Cardiac muscle cell (in vitro differentiated cells and primary cell): ENCODE data around the gene AFM. TPM values are rescaled to one million over a fixed set of nuclear protein-coding genes. Genes with fewer than 3 reads are reported as not detected.

Experiments used
- DNase-seq, 2 donors: peaks; one replicate each; pipeline versions ENCODE4 v3.0.0 to v3.0.0-alpha.2; 2010 to 2017; ENCODE audit warnings: low read depth in 1 of 2, low spot score in 1 of 2
- H3K27ac ChIP-seq: fragments of 200-600 bp; sonication (generic); 2 replicates; pipeline ENCODE4 v1.5.1; 2016
- H3K27me3 ChIP-seq: fragments of 200-600 bp; sonication (generic); 2 replicates; pipeline ENCODE4 v1.6.0; 2016; ENCODE audit warnings: control low read depth
- H3K36me3 ChIP-seq: fragments of 200-600 bp; sonication (generic); 2 replicates; pipeline ENCODE4 v1.5.1; 2016; ENCODE audit warnings: control low read depth
- H3K4me1 ChIP-seq: fragments of 200-600 bp; sonication (generic); 2 replicates; pipeline ENCODE4 v1.8.1; 2017; ENCODE audit warnings: low read depth, mild to moderate bottlenecking, mixed run types
- H3K4me3 ChIP-seq: fragments of 200-600 bp; sonication (generic); 2 replicates; pipeline ENCODE4 v1.5.1; 2016; ENCODE audit warnings: mild to moderate bottlenecking
- H3K9me3 ChIP-seq: fragments of 200-600 bp; sonication (generic); 2 replicates; pipeline ENCODE4 v1.5.1; 2017; ENCODE audit warnings: low read depth, mild to moderate bottlenecking, control low read depth
- polyA plus RNA-seq: library from polyadenylated mRNA; unstranded; fragments of >200 nt; fragmentation: Nextera tagmentation; extraction: Ambion mirVana; gene quantifications from 2 replicates; pipeline ENCODE4 v1.2.1, GENCODE V29; 2016
- total RNA-seq: library from RNA; depleted of rRNA; stranded (reverse); fragments of >200 nt; gene quantifications from 2 replicates; pipeline ENCODE4 v1.2.3, GENCODE V29; 2016
- TF ChIP-seq, protein P1 (sequence below): IDR thresholded peaks from 2 replicates; pipeline ENCODE4 v1.5.1; 2012; ENCODE audit warnings: low read depth, mild to moderate bottlenecking, low read length

The AFM gene
- total and polyA plus RNA-seq, 2 experiments from 2014 or later: 0.06 TPM; not detected in 1

DNA sequence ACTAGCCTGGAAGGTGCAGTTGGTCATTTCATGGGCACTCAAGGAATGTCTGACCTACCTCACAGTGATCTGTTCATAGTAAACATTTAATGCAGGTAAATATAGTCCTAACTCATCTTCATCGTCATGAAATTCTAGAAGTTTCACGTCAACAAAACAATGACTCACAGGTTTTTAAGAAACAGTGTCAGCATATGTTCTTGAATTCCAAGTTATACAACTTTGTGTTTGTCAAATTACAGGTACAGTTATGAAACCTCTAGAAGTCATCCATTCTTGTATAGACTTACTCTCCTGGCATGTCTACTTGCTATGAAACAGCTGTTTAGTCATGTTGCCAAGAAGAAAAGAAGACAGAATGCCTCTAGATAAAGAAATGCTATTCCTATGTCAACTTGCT, 46.6 kb downstream of the AFM start:
- Histone ChIP-seq H3K27me3 (no peaks in the 10 kb centered on the region), H3K9me3 (no peaks in the 10 kb centered on the region), H3K36me3 (no peaks in the 10 kb centered on the region), H3K4me3 (no peak overlapping the region), H3K27ac (no peak overlapping the region), H3K4me1 (no peaks in the 10 kb centered on the region)
- TF ChIP-seq, protein P1, sequence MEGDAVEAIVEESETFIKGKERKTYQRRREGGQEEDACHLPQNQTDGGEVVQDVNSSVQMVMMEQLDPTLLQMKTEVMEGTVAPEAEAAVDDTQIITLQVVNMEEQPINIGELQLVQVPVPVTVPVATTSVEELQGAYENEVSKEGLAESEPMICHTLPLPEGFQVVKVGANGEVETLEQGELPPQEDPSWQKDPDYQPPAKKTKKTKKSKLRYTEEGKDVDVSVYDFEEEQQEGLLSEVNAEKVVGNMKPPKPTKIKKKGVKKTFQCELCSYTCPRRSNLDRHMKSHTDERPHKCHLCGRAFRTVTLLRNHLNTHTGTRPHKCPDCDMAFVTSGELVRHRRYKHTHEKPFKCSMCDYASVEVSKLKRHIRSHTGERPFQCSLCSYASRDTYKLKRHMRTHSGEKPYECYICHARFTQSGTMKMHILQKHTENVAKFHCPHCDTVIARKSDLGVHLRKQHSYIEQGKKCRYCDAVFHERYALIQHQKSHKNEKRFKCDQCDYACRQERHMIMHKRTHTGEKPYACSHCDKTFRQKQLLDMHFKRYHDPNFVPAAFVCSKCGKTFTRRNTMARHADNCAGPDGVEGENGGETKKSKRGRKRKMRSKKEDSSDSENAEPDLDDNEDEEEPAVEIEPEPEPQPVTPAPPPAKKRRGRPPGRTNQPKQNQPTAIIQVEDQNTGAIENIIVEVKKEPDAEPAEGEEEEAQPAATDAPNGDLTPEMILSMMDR: no peak
- DNase-seq: peak in 1 of 2 donors; percentile 22

DNA sequence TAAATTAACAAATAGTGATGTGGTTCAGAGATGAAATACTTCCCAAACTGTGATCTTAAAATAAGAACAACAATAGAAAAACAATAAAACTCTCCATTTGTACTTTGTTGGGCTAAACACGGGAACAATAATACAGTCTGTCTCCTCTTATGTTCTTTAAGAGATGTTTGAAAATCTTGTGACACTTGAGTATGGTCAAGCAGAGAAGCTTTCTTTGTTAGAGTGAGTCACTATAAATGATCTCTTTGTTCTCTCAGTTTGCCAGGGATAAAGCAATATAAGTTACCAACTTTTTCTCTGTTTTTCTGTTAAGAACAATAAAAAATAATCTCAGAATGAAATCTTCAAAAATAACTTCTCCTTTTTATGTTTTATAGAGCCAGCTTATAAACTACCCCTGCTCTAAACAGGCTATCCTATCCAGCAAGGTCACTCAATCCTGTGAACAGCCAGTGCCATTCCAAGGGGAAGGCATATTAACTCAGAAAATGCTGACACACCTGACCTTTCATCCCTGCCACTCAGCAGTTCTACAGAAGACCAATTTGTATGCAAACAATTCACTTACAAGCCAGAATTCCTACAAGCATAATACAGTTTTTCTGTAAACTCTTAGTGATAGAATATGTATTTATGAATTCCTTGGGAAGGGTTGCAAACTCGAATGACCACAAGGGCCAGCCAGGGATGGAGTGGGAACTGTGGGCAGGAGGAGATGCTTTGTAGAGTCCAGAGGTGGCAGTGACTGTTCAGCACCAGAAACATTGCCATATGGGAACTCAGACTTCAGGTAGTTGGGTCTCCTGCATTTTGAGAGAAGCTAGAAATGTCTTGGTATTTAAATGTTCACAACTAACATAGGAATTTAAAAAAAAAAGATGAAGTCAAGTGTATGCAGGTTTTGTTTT, 52.2 kb downstream of the AFM start:
- Histone ChIP-seq H3K27me3 (no peaks in the 10 kb centered on the region), H3K27ac (no peak overlapping the region), H3K9me3 (no peaks in the 10 kb centered on the region), H3K4me3 (no peak overlapping the region), H3K36me3 (no peaks in the 10 kb centered on the region), H3K4me1 (no peaks in the 10 kb centered on the region)
- no peak for DNase-seq
- TF ChIP-seq, protein P1: no peak

DNA sequence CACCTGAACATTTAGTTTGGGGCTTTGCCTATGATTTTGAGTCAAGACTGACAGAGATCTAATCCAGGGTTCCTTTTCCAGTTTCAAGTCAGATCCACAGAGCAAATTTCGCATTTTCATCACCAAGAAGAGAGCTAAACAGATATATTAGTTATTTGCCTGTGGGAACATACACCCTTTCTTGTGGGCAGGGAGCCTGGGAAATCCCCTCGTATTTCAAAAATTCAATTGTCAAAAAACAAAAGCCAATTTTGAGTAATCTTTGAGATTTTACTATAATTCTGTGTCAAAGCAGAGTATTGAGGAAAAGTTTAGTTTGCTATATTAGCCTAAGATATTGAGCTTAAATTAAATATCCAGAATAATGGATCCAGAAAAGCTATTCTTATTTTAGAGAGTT, 56.6 kb downstream of the AFM start:
- Histone ChIP-seq H3K36me3 (no peaks in the 10 kb centered on the region), H3K4me1 (no peaks in the 10 kb centered on the region), H3K4me3 (no peak overlapping the region), H3K27me3 (no peaks in the 10 kb centered on the region), H3K9me3 (no peaks in the 10 kb centered on the region), H3K27ac (no peak overlapping the region)
- TF ChIP-seq, protein P1: no peak
- no peak for DNase-seq

DNA sequence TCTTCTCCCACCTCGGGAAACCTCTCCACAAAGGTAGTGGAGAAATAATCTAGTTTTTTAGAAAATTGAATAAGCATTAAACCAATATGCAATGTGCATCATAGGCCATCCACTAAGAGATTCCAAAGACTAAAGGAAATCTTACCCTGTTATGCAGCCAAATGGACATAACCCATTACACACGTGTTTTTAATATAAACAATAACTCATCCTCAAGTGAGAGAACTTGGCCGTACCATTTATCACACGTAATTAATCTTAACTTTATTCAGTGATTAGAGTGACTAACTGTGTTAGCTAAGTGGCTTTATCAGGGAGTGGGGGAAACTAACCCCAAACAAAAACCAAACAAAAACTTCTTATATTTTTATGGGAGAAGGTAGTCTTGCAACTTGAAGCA, 57.8 kb downstream of the AFM start:
- no peaks in the 10 kb centered on the region for H3K36me3 ChIP-seq
- H3K4me3 ChIP-seq: no peak overlapping the region
- no peaks in the 10 kb centered on the region for H3K27me3 ChIP-seq
- H3K9me3 ChIP-seq: no peaks in the 10 kb centered on the region
- H3K27ac ChIP-seq: no peak overlapping the region
- no peaks in the 10 kb centered on the region for H3K4me1 ChIP-seq
- DNase-seq: no peak
- TF ChIP-seq, protein P1: no peak

DNA sequence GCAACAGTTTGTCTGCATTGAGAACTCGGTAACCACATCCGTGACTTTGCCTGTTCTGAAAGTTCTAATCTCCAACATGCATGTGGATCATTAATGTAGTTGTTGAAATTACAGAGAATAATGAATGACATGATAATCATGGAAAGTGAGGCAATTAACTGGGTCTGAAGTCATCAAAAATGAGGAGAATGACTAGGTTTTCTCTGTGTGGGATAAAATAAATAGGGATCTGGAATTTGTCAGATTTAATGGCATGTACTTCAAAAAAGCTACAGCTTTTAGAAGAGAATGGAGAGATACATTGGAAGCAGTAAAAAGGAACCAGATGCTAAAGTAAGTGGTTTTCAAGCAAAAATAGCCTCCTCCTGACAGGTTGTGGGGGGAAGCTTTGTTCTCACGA, 59.3 kb downstream of the AFM start:
- no peak for DNase-seq
- Histone ChIP-seq H3K4me1 (no peaks in the 10 kb centered on the region), H3K27me3 (no peaks in the 10 kb centered on the region), H3K27ac (no peak overlapping the region), H3K36me3 (no peaks in the 10 kb centered on the region), H3K4me3 (no peak overlapping the region), H3K9me3 (no peaks in the 10 kb centered on the region)
- TF ChIP-seq, protein P1: no peak
